C4-2B (cell line): ENCODE results near the gene ATXN1.

Experiments
- ZFX ChIP-seq: fragments of 450-650 bp; IDR thresholded peaks from 2 replicates; pipeline ENCODE4 v1.6.1; 2017
- TF ChIP-seq, protein P1 (sequence below): fragments of 450-650 bp; conservative IDR thresholded peaks from 2 replicates; pipeline ENCODE4 v1.5.1; 2017; ENCODE audit warnings: mild to moderate bottlenecking

GRCh38 chr6:16311763-16312162, 449.5 kb downstream of the ATXN1 start:
- TF ChIP-seq, protein P1, sequence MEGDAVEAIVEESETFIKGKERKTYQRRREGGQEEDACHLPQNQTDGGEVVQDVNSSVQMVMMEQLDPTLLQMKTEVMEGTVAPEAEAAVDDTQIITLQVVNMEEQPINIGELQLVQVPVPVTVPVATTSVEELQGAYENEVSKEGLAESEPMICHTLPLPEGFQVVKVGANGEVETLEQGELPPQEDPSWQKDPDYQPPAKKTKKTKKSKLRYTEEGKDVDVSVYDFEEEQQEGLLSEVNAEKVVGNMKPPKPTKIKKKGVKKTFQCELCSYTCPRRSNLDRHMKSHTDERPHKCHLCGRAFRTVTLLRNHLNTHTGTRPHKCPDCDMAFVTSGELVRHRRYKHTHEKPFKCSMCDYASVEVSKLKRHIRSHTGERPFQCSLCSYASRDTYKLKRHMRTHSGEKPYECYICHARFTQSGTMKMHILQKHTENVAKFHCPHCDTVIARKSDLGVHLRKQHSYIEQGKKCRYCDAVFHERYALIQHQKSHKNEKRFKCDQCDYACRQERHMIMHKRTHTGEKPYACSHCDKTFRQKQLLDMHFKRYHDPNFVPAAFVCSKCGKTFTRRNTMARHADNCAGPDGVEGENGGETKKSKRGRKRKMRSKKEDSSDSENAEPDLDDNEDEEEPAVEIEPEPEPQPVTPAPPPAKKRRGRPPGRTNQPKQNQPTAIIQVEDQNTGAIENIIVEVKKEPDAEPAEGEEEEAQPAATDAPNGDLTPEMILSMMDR: no peak
- TF ChIP-seq ZFX: no peak
